ENCODE measurements around the gene CSNK1A1.
A peak's percentile ranks its signal among the peaks of the same experiment; 100 is the strongest.
"Not testable (repeated sequence)": the region's sequence is repeated elsewhere in the genome, so short reads cannot be mapped to it uniquely, and the experiment has no call there.

The CSNK1A1 gene

GRCh38 chr5:149551227-149552037 is at the start of gene CSNK1A1:
Gene CSNK1A1 (minus strand): TSS chr5:149551439. CDS start chr5:149550964, 475 bp downstream.
- peak; percentile 98 for DNase-seq (ENCODE audit: low read depth)

- no peak for DNase-seq (ENCODE audit: low read depth)
These were observed 49.7 kb upstream of the CSNK1A1 start for GRCh38 chr5:149600932-149601331.

GRCh38 chr5:149599375-149599774 is 48.1 kb upstream of the CSNK1A1 start:
- DNase-seq (ENCODE audit: low read depth) = no peak

- DNase-seq (ENCODE audit: low read depth) = no peak
These were observed 47.7 kb upstream of the CSNK1A1 start for GRCh38 chr5:149598966-149599365.

GRCh38 chr5:149598234-149598633 is 47.0 kb upstream of the CSNK1A1 start:
- DNase-seq (ENCODE audit: low read depth) = not testable (repeated sequence)

- no peak for DNase-seq (ENCODE audit: low read depth)
These were observed 46.4 kb upstream of the CSNK1A1 start for GRCh38 chr5:149597618-149598017.

- no peak for DNase-seq (ENCODE audit: low read depth)
These were observed 45.5 kb upstream of the CSNK1A1 start for GRCh38 chr5:149596712-149597111.

- DNase-seq (ENCODE audit: low read depth) = not testable (repeated sequence)
These were observed 43.9 kb upstream of the CSNK1A1 start for GRCh38 chr5:149595105-149595504.

GRCh38 chr5:149594206-149594895 is 43.1 kb upstream of the CSNK1A1 start:
- DNase-seq (ENCODE audit: low read depth) = no peak

- no peak for DNase-seq (ENCODE audit: low read depth)
These were observed 42.1 kb upstream of the CSNK1A1 start for GRCh38 chr5:149593370-149593769.

- DNase-seq (ENCODE audit: low read depth) = no peak
These were observed 37.7 kb upstream of the CSNK1A1 start for GRCh38 chr5:149588936-149589335.

GRCh38 chr5:149586708-149587318 is 35.6 kb upstream of the CSNK1A1 start:
- DNase-seq (ENCODE audit: low read depth) = no peak

- no peak for DNase-seq (ENCODE audit: low read depth)
These were observed 34.7 kb upstream of the CSNK1A1 start for GRCh38 chr5:149585910-149586309.

- DNase-seq (ENCODE audit: low read depth) = no peak
These were observed 32.9 kb upstream of the CSNK1A1 start for GRCh38 chr5:149584121-149584520.

GRCh38 chr5:149583394-149583793 is 32.2 kb upstream of the CSNK1A1 start:
- no peak for DNase-seq (ENCODE audit: low read depth)

- DNase-seq (ENCODE audit: low read depth) = no peak
These were observed 30.9 kb upstream of the CSNK1A1 start for GRCh38 chr5:149581931-149582768.

- DNase-seq (ENCODE audit: low read depth) = peak; percentile 21
These were observed 30.1 kb upstream of the CSNK1A1 start, which contains the start of gene ARHGEF37 for GRCh38 chr5:149581192-149581861. Gene ARHGEF37 (plus strand): TSS chr5:149581498. CDS start chr5:149597770, 16,272 bp downstream.

GRCh38 chr5:149580808-149581191 is 29.6 kb upstream of the CSNK1A1 start:
- DNase-seq (ENCODE audit: low read depth) = no peak

- no peak for DNase-seq (ENCODE audit: low read depth)
These were observed 27.7 kb upstream of the CSNK1A1 start for GRCh38 chr5:149578896-149579295.

GRCh38 chr5:149576021-149576420 is 24.8 kb upstream of the CSNK1A1 start:
- no peak for DNase-seq (ENCODE audit: low read depth)

- DNase-seq (ENCODE audit: low read depth) = no peak
These were observed 23.9 kb upstream of the CSNK1A1 start for GRCh38 chr5:149575131-149575530.
